Neural progenitor cell (in vitro differentiated cells): ENCODE results near the gene PI16.

Source experiments
- CTCF ChIP-seq: fragments of 200-600 bp; sonication (generic); IDR thresholded peaks from 2 replicates; pipeline ENCODE4 v1.5.1; 2017; ENCODE audit warnings: antibody characterized with exemption, mild to moderate bottlenecking
- EZH2 ChIP-seq: fragments of 200-600 bp; sonication (generic); IDR thresholded peaks from 2 replicates; pipeline ENCODE4 v1.6.1; 2017; ENCODE audit warnings: antibody characterized with exemption, mild to moderate bottlenecking, moderate library complexity
- EZH2phosphoT487 ChIP-seq: fragments of 200-600 bp; sonication (generic); IDR thresholded peaks from 2 replicates; pipeline ENCODE4 v1.6.1; 2017; ENCODE audit warnings: antibody characterized with exemption

DNA sequence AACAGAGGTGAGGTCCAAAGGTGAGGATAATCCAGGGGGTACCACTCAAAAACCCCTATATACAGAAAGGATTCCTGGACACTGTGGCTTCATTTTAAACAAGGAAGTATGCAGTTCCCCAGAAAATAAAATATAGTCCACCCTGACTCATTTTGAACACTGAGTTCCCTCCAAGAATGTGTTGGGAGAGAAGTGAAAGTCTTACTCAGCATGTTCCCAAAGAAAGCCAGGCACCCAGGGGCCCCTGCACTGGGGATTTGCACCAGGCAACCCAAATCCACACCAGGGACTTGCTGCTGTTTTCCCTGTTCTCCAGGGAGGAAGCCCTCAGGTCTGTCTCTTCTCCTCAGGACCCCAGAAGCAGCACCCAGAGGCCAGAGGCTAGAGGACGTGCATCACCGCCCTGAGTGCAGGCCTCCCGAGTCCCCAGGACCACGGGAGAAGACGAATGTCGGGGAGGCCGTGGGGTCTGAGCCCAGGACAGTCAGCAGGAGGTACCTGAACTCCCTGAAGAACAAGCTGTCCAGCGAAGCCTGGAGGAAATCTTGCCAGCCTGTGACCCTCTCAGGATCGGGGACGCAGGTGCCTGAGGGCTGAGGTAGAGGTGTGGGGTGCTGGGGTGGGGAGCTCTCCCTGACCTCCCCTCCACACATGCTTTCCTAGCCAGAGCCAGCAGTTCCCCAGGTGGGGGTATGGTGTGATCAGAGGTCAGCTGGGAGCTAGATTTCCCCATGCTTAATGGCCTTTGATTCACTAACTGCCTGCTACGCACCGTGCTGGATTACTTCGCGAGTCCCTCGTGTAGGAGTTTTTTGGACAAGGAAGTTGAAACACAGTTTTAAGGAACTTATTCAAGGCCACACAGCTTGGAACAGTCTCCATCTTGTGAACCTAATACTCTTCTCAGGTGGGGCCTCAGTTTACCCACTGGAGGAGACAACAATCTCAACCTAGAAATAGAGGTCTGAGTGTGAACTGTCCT is 54.2 kb downstream of the PI16 start:
- TF ChIP-seq CTCF: no peak
- no peak for TF ChIP-seq EZH2
- no peak for TF ChIP-seq EZH2phosphoT487
